ENCODE data around the gene SAMHD1. TPM values are rescaled to one million over a fixed set of nuclear protein-coding genes. Genes with fewer than 3 reads are reported as not detected.

SAMHD1 gene
- total and polyA plus RNA-seq, 11 donors = 13.9 to 164 (median 39.6) TPM

DNA sequence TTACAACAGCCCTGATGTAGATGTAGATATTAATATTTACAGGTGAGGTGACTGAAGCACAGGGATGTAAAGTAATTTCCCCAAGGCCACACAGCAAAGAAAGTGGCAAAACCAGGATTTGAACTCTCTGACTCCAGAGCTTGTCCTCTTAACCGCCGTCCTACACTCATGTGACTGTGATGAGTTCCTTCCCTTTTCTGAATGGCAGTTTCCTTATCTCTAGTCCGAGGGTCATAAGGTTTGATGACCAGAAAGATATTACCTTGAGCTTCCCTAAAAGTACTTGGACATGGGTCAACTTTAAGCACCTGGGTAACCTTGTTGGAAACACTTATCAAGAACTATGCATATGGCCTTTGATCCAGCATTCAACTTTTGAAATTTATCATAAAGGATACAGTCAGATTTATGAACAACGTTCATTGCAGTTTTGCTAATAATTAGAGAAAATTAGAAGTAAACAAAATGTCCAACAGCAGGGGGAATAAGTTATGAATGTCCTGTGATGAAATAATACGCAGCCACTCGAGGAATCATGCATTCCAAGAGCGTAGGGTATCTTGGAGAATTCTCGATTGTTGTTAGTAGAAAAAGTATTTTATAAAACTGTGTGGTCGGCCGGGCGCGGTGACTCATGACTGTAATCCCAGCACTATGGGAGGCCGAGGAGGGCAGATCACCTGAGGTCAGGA, 77.9 kb downstream of the SAMHD1 start:
- H3K4me1 ChIP-seq = peaks cover 0 to 19% (median 0%) of the 10 kb centered on the region in 12 donors
- ATAC-seq = no peak
- H3K4me3 ChIP-seq = no peak overlapping the region
- H3K9me3 ChIP-seq = no peaks in the 10 kb centered on the region
- intact Hi-C loops (cut with DNase I) = no loop called here
- H3K27ac ChIP-seq = no peak overlapping the region
- no peak for DNase-seq
- no peaks in the 10 kb centered on the region for H3K36me3 ChIP-seq
- H3K27me3 ChIP-seq = no peaks in the 10 kb centered on the region
- WGBS, 4 donors = 88 to 91% (median 90%) methylated on average over 13 of the region's 13 CpGs
- TF ChIP-seq, protein P1, sequence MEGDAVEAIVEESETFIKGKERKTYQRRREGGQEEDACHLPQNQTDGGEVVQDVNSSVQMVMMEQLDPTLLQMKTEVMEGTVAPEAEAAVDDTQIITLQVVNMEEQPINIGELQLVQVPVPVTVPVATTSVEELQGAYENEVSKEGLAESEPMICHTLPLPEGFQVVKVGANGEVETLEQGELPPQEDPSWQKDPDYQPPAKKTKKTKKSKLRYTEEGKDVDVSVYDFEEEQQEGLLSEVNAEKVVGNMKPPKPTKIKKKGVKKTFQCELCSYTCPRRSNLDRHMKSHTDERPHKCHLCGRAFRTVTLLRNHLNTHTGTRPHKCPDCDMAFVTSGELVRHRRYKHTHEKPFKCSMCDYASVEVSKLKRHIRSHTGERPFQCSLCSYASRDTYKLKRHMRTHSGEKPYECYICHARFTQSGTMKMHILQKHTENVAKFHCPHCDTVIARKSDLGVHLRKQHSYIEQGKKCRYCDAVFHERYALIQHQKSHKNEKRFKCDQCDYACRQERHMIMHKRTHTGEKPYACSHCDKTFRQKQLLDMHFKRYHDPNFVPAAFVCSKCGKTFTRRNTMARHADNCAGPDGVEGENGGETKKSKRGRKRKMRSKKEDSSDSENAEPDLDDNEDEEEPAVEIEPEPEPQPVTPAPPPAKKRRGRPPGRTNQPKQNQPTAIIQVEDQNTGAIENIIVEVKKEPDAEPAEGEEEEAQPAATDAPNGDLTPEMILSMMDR (IDR thresholded peaks at IDR 0.05) = no peak
- no peak for TF ChIP-seq POLR2A (IDR thresholded peaks at IDR 0.05)

- ATAC-seq (peak in 2 of 4 donors; percentile 21 to 35), DNase-seq (peak in 2 of 5 donors; percentile 45 to 59)
- TF ChIP-seq, protein P1 (IDR thresholded peaks at IDR 0.05) = no peak
- no peak for TF ChIP-seq POLR2A (IDR thresholded peaks at IDR 0.05)
- H3K27me3 ChIP-seq = no peaks in the 10 kb centered on the region
- no peaks in the 10 kb centered on the region for H3K9me3 ChIP-seq
- no peak overlapping the region for H3K4me3 ChIP-seq
- H3K4me1 ChIP-seq = peaks cover 0 to 19% (median 0%) of the 10 kb centered on the region in 12 donors
- intact Hi-C loops (cut with DNase I) = no loop called here
- H3K27ac ChIP-seq = no peak overlapping the region
- WGBS, 4 donors = 18 to 56% (median 52%) methylated on average over 2 to 5 of the region's 5 CpGs
- H3K36me3 ChIP-seq = no peaks in the 10 kb centered on the region
Observed at GRCh38 chr20:36872852-36873251, 78.7 kb downstream of the SAMHD1 start.

DNA sequence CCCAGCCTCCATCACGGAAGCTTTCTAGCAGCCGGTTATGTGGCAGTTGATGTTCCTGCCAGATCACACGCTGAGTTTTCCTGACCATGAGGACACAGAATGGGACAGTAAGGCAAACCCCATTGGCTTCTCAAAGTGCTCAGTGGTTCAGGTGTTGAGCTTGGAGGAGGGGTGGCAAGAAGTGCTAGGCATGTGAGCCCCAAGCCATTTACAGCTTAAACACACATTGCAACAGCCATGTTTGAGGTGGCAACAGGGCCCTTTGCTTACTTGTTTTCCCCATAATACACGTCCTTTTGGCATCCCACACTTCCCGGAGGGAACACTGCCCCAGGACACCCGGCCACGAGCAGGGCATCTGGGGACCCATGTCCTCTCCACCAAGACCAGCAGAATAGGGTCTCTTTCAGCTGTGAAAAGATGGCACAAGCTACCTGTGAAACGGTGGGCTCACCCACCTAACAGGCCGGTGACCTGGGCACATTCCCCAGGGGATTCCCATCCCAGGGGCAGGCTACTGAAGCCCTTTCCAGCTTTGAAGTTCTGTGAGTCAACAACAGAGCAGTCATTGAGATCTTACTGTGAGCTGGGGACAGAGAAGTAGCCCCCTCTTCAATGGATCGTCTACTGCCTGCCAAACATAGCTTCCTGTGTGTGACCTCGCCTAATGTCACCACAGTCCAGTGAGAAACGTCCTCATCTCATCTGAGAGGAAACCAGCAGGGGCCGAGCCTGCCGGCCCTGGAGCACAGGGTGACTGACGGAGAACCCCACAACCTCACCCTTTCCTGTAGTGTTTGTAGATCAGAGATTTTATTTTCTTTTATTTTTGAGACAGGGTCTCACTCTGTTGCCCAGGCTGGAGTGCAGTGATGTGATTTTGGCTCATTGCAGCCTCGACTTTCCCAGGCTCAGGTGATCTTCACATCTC, 79.6 kb downstream of the SAMHD1 start:
- H3K9me3 ChIP-seq = no peaks in the 10 kb centered on the region
- peak in 1 of 4 donors; percentile 45 for ATAC-seq
- H3K27ac ChIP-seq = no peak overlapping the region
- H3K4me1 ChIP-seq = peaks cover 0 to 26% (median 0%) of the 10 kb centered on the region in 12 donors
- WGBS, 4 donors = 63 to 65% (median 64%) methylated on average over 16 of the region's 16 CpGs
- H3K27me3 ChIP-seq = no peaks in the 10 kb centered on the region
- intact Hi-C loops (cut with DNase I) = no loop called here
- no peak for DNase-seq
- no peak overlapping the region for H3K4me3 ChIP-seq
- no peak for TF ChIP-seq POLR2A (IDR thresholded peaks at IDR 0.05)
- TF ChIP-seq, protein P1 (IDR thresholded peaks at IDR 0.05) = no peak
- no peaks in the 10 kb centered on the region for H3K36me3 ChIP-seq
